GM19035 (cell line): Measurements from ENCODE around the gene ZFPM1.
"Not testable (repeated sequence)": the region's sequence is repeated elsewhere in the genome, so short reads cannot be mapped to it uniquely, and the experiment has no call there.

Source experiments
- ATAC-seq: cut with Tn5 transposase; IDR thresholded peaks from one replicate; pipeline ENCODE4 v1.9.1; 2021; ENCODE audit not compliant: unreplicated experiment

ZFPM1 gene

DNA sequence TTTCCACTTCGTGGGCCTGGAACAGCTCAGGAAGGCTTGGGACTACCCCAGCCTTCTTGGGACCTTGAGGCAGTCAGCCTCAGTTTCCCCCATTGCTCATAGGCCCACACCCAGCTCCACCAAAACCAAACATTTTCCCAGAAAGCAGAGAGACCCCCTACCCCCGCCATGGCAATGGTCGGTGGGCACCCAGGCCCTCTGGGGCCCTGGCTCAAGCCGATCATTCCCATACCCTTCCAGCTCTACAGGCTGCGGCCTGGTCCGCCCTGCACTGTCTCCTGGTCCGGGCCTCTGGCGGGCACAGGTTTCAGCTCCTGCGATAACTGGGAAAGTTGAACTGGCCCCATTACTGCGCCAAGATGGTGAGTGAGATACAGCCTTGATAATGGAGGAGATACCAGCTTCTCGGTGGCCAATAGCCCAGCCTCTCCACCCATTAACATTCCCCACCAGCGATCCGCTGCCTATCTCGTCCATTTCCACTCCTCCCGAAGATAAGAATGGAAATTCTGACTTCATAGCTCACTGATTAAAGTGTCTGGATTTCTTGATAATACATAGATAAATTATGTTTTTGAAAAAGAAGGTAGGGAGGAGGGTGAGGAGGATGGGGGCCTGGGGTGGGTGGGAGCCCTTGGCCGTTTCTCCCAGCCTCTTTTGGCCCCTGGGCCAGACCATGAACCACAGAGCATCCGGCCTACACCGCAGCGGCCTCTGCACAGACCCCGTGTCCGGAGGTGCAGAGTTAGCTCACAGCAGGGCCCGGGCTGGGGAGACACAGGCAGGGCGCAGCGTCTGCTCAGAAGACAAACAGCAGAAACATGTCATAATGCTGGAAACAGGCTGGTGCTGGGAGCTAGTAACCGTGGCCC lies 11.6 kb downstream of the ZFPM1 start:
- no peak for ATAC-seq

DNA sequence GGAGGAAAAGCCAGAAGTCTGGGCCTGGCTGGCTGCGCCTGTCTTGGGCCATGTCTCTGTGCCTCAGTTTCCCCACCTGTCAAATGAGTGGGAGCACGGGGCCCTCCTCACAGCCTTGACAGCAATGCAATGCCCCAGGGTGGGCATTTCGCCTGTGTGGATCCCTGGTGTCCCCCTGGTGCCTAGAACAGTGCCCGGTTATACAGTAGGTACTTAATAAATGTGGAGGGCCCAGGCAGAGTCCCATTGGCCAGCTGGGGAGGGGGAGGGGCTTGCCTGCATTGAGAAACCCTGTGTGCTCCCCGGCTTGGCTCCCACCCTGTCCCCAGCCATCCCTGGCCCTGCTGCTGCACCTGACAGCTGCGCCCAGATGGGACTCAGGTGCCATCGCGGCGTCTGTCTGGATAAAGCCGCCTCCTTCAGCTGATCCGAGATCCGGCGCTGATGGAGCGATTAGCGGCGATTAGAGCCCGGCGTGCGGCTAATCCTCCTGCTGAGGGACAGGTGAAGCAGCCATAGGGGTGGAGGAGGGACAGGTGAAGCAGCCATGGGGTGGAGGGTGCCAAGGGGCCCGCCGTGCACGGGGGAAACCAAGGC lies 12.4 kb downstream of the ZFPM1 start:
- ATAC-seq: no peak

DNA sequence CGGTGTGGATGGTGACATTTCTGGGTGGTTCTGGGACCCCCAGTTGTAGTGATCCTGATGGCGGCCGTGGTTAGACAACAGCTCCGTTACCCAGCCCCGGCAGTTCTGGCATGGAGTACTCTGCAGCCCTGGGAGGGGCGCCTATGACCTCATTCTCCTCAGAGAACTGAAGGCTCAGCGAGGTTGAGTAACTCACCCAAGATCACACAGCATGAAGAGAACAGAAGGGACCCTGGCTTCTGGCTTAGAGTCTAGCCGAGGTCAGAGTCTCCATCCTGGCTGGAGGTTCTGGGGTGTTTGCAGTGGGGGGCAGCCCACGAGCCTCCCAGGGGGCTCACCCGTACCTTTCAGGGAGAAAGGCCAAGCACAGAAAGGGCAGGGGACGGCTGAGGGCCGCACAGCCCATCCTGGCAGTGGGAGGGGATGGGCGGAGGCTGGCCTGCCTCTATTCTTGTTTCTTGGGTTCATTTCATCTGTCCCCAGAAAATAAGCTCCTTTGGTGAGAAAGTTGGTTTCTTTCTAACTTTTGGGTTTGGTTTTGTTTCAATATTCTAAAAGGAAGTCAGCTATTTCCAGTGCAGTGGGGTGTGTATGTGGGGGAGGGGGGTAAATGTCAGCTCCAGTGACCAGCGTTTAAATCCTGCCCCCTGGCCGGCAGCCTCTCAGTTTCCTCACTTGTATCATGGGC lies 13.2 kb downstream of the ZFPM1 start:
- no peak for ATAC-seq

DNA sequence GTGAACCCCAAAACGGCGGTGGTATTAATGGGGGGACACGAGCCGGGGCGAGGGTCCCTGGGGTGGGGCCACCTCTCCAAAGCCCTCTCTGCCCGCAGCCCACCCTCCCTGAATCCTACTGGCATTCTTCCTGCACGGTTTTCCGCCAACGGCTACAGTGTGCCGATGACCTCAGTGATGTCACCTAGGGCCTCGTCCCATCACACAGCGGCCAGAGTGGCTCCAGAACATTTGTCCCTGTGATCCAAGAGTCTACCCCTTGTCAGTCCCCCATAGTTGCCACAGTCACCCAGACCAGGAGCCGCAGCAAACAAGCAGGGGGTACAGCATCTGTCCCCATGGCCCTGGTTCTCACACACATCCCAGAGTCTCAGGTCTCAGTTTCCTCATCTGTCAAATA lies 13.9 kb downstream of the ZFPM1 start:
- no peak for ATAC-seq

DNA sequence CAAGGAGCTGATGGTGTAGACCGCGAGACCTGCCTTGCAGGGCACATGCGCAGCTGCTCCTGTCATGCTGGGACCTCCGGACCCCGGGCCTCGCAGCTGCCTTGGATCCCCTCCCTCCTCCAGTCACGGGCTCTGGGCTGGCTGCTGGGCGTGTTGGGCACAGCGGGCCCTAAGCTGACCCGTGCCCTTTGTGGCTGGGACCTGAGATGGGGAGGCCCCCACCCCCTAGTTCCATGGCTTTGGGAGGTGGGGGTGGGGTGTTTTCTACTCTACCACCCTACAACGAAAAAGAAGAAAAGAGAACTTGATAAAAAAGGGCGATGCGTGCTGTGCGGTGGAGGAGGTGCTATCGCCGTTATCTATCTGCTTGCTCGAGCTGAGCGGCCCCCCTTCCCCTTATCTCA lies 14.5 kb downstream of the ZFPM1 start:
- no peak for ATAC-seq

DNA sequence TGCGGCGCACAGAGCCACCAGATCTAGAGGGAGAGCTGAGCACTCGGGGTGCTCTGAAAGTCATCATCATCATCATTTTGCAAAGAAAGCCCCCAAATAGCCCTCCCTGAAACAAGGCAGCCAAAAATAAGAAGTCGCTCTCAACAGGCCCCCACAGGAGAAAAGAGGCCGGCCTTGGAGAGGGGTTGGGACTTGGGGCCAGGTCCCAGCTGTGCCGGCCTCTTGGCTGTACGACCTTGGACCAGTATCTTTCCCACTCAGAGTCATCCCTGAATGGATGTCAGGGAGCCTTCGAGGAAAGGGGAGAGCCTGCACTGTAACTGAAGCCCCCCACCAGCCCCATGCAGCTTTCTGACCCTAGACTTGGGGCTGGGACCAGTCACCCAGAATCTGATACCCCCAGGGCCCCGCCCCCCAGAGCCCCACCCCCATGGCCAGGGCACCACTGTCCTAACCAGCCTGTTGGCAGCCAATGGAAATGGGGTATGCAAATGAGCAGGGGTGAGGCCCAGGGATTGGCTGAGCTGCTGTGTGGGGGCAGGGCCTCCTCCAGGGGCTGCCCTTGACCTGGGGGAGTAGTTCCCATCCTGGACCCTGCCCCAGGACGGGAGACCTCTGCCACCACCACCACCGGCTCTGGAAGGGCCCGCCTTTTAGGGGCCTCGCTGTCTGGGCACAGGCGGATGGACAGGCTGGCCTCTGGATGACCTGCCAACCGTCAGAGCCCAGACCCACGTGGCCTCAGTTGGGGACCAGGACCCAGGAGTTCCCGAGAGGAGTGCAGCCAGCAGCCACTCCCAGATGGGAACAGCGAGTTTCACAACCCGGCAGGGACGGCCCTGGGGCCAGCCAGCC lies 15.4 kb downstream of the ZFPM1 start:
- ATAC-seq: no peak

DNA sequence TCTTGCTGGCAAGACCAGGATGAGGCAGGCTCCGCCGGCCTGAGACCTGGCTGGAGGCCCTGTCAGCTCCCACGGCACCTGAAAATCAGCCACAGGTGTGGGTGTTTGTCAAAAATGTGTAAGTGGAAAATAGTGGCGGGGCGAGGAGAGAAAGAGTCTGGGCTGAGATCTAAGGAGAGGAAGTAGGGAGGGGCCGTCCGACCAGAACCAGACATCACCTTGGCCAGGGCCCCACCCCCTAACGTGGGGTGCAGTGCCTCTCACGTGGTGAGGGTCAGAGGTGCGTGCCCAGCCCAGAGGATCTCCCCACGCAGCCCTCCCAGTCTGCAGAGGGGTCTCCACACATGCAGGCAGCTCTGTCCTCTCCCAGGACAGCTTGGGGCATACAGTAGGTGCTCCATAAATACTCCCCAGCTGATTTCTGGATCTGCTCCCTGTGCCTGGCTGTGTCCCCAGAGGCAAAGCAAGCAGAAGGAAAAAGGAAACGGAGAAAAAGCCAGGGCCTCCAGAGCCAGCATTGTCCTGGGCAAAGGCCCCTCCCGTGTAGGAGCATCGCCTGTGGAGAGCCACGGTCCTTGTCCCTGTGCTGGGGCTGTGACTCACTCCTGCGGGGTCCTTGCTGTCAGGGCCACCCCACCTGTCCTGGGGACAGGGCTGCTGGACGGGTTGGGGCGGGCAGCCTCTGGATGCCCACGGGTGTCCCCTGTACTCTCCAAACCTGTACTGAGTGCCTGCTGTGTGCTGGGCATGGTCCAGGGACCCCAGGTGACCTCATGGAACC lies 16.7 kb downstream of the ZFPM1 start:
- ATAC-seq: no peak

DNA sequence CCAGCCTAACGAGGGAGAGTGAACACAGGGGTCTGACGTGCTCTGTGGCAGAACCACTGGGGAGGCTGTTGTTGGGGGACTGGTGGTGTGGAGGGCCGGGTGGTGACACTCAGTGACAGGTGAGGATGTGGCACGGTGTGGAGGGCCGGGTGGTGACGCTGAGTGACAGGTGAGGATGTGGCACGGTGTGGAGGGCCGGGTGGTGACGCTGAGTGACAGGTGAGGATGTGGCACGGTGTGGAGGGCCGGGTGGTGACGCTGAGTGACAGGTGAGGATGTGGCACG lies 17.3 kb downstream of the ZFPM1 start:
- not testable (repeated sequence) for ATAC-seq

DNA sequence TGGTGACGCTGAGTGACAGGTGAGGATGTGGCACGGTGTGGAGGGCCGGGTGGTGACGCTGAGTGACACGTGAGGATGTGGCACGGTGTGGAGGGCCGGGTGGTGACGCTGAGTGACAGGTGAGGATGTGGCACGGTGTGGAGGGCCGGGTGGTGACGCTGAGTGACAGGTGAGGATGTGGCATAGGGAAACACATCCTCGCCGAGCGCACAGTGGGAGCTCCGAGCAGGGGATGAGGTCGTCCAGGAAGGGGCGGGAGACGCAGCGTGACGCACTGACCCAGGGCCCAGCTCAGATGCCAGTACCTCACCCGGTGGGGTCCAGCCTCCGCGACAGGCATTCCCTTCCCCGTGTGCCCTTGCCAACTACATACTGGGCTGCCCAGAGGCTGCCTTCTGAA lies 17.6 kb downstream of the ZFPM1 start:
- not testable (repeated sequence) for ATAC-seq

DNA sequence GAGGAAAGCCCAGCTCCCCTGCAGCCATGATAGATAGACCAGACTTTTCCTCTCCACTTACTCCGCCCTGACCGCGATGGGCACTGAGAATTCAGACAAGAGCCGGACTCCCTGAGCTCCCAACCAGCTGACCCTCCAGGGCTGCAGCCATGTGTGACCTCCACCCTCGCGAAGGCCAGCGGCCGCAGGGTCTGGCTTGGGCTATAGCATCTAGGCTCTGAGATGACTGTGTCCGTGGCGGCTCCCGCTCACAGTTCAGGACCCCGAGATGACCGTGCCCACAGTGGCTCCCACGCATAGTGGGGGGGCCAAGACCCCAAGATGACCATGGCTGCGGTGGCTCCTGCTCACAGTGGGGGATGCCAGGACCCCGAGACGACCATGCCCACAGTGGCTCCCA lies 18.0 kb downstream of the ZFPM1 start:
- no peak for ATAC-seq

DNA sequence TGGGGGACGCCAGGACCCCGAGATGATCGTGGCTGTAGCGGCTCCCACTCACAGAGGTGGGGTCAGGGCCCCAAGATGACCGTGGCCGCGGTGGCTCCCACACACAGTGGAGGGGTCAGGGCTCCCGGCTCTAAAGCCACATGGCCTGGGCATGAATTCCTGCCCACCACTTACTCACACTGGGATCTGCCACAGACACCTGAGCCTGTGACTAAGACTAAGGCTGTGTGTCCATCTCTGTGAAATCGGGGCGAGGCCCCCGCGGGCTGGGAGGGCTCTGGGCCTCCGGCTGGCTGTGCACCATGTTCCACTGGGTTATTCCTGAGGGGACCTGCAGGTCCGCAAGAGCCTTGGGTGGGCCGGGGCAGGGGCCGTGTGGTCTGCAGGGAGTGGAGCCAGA lies 18.5 kb downstream of the ZFPM1 start:
- ATAC-seq: no peak

DNA sequence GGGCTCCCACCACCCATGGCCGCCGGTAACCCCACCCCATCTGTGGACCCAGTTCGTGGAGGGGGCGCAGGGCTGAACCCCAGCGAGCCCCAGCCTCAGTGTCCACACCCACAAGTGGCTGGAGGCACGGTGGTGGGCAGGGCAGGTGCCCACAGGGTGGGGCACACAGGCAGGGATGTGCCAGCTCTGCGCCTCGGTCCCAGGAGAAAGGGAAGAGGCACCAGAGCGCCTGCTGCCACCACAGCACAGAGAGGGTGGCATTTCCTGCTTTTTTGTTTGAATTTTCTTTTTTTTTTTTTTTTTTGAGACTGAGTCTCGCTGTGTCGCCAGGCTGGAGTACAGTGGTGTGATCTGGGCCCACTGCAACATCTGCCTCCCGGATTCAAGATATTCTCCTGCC lies 19.0 kb downstream of the ZFPM1 start:
- no peak for ATAC-seq

DNA sequence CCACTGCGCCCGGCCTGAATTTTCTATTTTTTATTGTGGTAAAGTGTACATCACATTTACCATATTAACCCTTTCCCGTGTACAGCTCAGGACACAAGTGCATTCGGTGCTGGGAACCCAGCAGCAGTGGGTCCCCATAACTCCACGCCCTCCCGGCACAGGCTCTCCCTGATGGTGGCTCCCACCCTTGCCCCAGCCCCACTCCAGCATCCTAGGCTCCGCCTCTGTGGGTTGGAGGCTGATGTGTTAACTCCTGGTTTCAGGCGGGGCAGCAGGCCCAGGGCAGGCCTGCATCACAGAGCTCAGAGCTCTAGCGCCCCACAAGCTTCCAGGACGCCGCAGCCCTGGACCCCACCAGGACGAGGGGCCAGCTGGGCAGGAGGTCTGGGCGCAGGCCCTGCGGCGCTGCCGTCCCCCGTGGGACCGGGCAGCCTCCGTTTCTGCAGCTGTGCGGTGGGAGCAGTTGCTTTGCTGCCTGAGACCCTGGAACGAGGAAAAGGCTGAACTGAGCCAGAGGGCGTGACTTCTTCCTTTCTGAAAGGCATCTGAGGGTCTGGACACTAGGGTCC lies 19.6 kb downstream of the ZFPM1 start:
- no peak for ATAC-seq

DNA sequence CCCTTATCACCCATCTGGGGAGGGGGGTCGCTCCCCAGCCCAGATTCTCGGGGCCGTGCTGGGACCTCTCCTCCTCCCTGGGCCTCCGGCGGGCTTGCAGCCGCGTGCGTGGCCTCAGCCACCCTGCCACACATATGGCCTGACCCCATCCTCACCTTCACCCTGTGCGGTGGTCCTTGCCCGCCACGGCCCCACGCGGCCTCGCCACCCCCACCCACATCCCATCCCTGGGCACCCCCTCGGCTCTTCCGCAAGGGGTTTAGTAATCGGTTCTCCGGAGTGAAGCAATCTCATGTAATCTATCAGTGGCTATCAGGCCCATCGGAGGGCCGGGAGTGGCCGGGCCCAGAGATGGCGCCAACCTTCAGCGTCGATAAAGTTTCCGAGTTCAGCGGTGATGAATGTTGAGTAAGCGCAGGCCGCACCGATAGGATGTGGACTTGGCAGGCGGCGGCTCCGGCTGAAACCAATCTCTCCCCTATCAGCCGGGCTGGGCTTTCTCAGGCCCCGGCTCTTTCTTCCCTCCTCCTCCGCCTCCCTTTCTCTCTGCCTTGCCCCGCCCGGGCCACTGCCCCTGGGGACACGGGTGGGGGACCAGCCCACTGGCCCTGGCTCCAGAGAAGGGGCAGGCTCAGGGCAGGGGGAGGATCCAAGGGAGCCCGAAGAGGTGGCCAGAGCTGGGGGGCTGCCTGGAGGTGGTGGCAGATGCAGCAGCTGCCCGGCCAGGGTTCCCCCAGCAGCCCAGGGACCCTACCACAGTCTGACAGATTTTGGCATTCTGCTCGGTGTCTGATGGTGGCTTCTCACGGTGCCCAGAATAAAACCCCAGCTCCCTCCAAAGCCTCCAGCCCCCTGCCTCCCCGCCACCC lies 20.8 kb downstream of the ZFPM1 start:
- ATAC-seq: no peak

DNA sequence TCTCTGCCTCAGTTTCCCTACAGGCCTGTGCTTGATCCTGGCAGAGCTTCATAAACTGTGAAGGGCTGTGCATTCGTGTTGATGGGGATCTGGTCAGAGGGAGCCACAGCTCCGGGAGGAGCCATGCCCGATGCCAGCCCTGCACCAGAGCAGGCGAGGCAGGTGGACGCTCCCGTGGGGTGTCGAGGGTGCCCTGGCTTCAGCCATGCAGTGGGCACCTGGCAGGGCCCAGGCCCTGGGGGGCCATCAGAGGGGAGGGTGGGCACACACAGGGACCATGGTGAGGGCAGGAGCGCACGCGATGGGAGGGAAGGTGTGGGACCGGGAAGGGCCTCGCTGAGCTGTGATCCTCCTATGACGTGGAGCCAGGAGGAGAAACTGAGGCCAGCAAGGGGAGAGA lies 22.0 kb downstream of the ZFPM1 start:
- no peak for ATAC-seq

DNA sequence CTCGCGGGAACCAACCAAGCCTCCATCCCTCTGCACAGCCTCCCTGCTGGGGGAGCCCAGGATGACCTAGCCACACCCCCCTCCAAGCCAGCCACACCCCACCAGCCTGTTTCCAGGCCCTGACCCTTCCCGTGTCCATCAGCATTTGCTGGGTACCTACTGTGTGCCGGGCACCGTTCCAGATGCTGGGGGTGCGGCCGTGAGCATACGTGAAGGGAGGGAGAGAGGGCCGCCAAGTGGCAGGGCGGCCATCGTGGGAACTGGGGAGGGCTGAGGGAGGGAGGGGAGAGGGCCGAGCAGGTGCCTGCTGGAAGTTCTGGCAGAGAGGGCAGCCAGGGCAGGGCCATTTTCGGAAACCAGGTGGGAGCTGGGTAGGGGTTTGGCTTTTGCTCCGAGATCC lies 23.1 kb downstream of the ZFPM1 start:
- no peak for ATAC-seq

DNA sequence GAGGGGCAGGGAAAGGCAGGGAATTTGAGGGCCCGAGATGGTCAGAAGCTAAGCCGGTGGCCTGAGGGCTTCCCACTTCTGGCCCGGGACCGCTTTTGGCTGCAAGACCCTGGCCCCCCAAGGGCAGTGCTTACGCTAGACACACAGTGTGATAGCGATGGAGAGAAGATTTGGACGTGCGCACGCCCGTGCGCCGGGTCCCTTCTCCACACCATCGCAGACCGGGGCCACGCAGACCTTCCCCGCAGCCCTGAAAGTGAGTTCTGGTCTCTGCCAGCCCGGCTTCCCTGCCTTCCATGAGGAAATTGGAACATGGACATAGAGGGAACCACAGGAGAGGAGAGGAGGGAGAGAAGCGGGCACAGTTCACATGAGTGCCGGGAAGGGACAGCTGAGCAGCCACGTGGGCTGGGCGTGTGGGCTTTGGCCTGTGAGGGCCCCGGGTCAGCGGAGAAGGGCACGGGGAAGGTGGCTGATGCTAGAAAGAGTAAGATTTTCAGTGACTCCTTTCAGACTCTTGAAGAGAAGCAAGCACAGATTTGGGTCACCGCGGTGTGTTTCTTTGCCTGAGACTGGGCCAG lies 23.8 kb downstream of the ZFPM1 start:
- no peak for ATAC-seq

DNA sequence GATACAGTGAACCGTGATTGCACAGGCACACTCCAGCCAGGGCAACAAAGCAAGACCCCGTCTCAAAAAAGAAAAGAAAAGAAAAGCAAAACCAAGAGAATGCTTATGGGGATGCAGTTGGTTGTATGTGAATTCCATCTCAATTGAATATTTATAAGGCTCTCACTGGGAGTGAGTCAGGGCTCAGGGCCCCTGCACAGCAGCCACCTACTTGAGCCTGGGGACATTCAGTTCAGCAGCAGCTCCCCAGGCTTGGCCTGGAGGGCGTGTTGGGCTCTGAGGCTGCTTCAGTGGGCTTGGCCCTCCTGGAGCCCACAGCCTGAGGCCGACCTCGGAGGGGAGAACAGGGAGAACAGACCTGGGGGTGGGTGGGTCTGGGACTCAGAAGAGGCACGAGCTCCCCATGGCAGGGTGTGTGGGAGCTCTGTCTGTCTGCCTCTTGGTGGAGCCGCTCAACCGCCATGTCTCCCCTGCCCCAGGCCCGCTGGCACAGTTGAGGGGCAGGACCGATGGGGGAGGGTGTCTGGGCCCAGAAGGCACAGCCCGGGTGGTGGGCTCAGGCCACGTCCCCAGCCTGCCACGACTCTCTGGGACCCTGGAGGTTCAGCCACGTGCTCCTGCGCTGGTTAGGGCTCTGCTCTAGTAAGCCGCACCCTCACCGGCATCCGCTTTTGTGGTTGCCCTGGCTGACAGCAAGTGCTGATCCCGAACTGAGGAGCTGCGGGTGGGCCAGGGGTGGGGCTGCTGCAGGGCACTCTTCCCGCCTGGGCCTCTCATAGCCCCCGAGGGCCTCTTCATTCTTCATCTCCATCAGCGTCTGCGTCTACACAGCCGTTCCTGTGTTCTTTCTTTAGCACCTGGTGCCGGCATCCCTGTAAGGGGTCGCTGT lies 24.8 kb downstream of the ZFPM1 start:
- no peak for ATAC-seq
